ENCODE data around the gene LHX5.

Gene LHX5

GRCh38 chr12:113420996-113421595 is 50.6 kb downstream of the LHX5 start:
- Histone ChIP-seq H2BK12ac (ENCODE audit: low read length) (peak overlapping the region; percentile 31), H2AFZ (ENCODE audit: low read length) (no peak overlapping the region), H3K18ac (ENCODE audit: low read length) (no peak overlapping the region), H3K14ac (ENCODE audit: low read length) (no peak overlapping the region), H3K4me1 (ENCODE audit: control insufficient read depth in 2 of 2, insufficient read depth in 1 of 2, low read depth in 1 of 2, low read length in 2 of 2) (peaks cover under 1 to 13% of the 10 kb centered on the region in 2 donors), H3K9me3 (replicated peaks in 1 of 2; ENCODE audit: control insufficient read depth in 2 of 2, insufficient read depth in 1 of 2, low read depth in 1 of 2, low read length in 2 of 2) (no peaks in the 10 kb centered on the region), H3K27me3 (ENCODE audit: control insufficient read depth in 3 of 3, insufficient read depth in 3 of 3, low read depth in 1 of 3, low read length in 3 of 3) (no peaks in the 10 kb centered on the region), H3K4ac (ENCODE audit: low read length) (no peak overlapping the region), H4K91ac (ENCODE audit: low read depth, low read length, poor library complexity) (no peak overlapping the region), H3K36me3 (replicated peaks in 1 of 2; ENCODE audit: control insufficient read depth in 2 of 2, insufficient read depth in 2 of 2, low read length in 2 of 2) (peaks cover 0 to 23% of the 10 kb centered on the region in 2 donors), H3K4me3 (ENCODE audit: low read length in 2 of 2) (no peak overlapping the region), H2BK15ac (ENCODE audit: low read length) (no peak overlapping the region), H2BK120ac (ENCODE audit: low read depth, low read length) (no peak overlapping the region), H2AK5ac (ENCODE audit: low read depth, low read length) (peak overlapping the region; percentile 77), H4K8ac (ENCODE audit: low read depth, low read length) (no peak overlapping the region), H3K9ac (ENCODE audit: low read depth, low read length, poor library complexity) (no peak overlapping the region), H3K79me1 (ENCODE audit: low read depth, low read length) (no peaks in the 10 kb centered on the region), H3K27ac (replicated peaks; ENCODE audit: low read length) (no peak overlapping the region), H3K23ac (ENCODE audit: low read depth, low read length, poor library complexity) (no peak overlapping the region), H3K4me2 (ENCODE audit: insufficient read depth, low read length, poor library complexity, severe bottlenecking) (no peak overlapping the region), H2BK5ac (ENCODE audit: low read length) (no peak overlapping the region)
- WGBS, 2 donors (ENCODE audit: extremely low coverage in 2 of 2, insufficient read length in 2 of 2, insufficient replicate concordance in 1 of 2): no CpG with 5 or more reads among the region's 2 CpGs
- no peak for DNase-seq (ENCODE audit: low spot score)

DNA sequence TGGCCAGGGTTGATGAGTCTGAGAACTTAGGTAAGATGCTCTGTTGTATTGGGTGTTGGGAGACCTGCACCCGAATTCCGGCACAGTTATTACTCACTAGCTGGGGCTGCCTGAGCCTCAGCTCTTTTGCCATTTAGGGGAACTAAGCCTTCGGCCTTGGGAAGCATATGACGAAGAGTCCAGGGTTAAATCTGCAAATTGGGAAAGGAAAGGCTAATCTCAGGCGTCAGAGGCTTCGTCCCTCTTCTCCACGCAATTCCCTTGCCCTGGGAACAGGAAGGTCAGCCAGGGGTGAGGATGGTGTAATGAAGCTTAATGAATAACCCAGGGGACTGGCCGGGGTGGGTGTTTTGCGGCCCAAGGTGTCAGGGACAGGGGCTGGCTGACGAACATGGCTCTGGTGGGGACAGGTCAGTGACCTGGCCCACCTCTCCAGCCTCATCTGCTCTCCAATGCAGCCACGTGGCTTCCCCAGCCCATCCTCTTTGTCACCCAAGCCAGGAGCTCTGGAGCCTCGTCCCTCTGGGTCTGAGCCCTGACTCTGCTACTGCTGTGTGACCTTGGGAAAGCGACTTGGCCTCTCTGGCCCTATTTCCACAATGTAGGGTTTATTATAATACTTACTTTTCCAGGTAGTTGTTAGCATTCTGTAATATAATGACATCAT is 53.3 kb downstream of the LHX5 start:
- Histone ChIP-seq H2BK15ac (ENCODE audit: low read length) (no peak overlapping the region), H3K9ac (ENCODE audit: low read depth, low read length, poor library complexity) (no peak overlapping the region), H3K79me1 (ENCODE audit: low read depth, low read length) (no peaks in the 10 kb centered on the region), H2BK5ac (ENCODE audit: low read length) (no peak overlapping the region), H3K4me2 (ENCODE audit: insufficient read depth, low read length, poor library complexity, severe bottlenecking) (no peak overlapping the region), H3K4me3 (ENCODE audit: low read length in 2 of 2) (no peak overlapping the region), H4K8ac (ENCODE audit: low read depth, low read length) (no peak overlapping the region), H3K23ac (ENCODE audit: low read depth, low read length, poor library complexity) (no peak overlapping the region), H3K27me3 (ENCODE audit: control insufficient read depth in 3 of 3, insufficient read depth in 3 of 3, low read depth in 1 of 3, low read length in 3 of 3) (no peaks in the 10 kb centered on the region), H2AK5ac (ENCODE audit: low read depth, low read length) (no peak overlapping the region), H3K36me3 (replicated peaks in 1 of 2; ENCODE audit: control insufficient read depth in 2 of 2, insufficient read depth in 2 of 2, low read length in 2 of 2) (peaks cover 0 to under 1% of the 10 kb centered on the region in 2 donors), H3K18ac (ENCODE audit: low read length) (no peak overlapping the region), H3K14ac (ENCODE audit: low read length) (no peak overlapping the region), H4K91ac (ENCODE audit: low read depth, low read length, poor library complexity) (no peak overlapping the region), H3K4ac (ENCODE audit: low read length) (no peak overlapping the region), H2BK120ac (ENCODE audit: low read depth, low read length) (no peak overlapping the region), H3K27ac (replicated peaks; ENCODE audit: low read length) (no peak overlapping the region), H2BK12ac (ENCODE audit: low read length) (no peak overlapping the region), H3K9me3 (replicated peaks in 1 of 2; ENCODE audit: control insufficient read depth in 2 of 2, insufficient read depth in 1 of 2, low read depth in 1 of 2, low read length in 2 of 2) (no peaks in the 10 kb centered on the region), H2AFZ (ENCODE audit: low read length) (peak overlapping the region; percentile 56), H3K4me1 (ENCODE audit: control insufficient read depth in 2 of 2, insufficient read depth in 1 of 2, low read depth in 1 of 2, low read length in 2 of 2) (peaks cover 2 to 10% of the 10 kb centered on the region in 2 donors)
- WGBS, 2 donors (ENCODE audit: extremely low coverage in 2 of 2, insufficient read length in 2 of 2, insufficient replicate concordance in 1 of 2): no CpG with 5 or more reads among the region's 13 CpGs
- no peak for DNase-seq (ENCODE audit: low spot score)

- Histone ChIP-seq H3K23ac (ENCODE audit: low read depth, low read length, poor library complexity) (no peak overlapping the region), H3K9ac (ENCODE audit: low read depth, low read length, poor library complexity) (no peak overlapping the region), H3K4me1 (ENCODE audit: control insufficient read depth in 2 of 2, insufficient read depth in 1 of 2, low read depth in 1 of 2, low read length in 2 of 2) (peaks cover 1 to 2% of the 10 kb centered on the region in 2 donors), H3K27me3 (ENCODE audit: control insufficient read depth in 3 of 3, insufficient read depth in 3 of 3, low read depth in 1 of 3, low read length in 3 of 3) (no peaks in the 10 kb centered on the region), H2BK120ac (ENCODE audit: low read depth, low read length) (no peak overlapping the region), H3K4me3 (ENCODE audit: low read length in 2 of 2) (peak overlapping the region in 1 of 2 donors; percentile 25), H2BK5ac (ENCODE audit: low read length) (no peak overlapping the region), H3K36me3 (replicated peaks in 1 of 2; ENCODE audit: control insufficient read depth in 2 of 2, insufficient read depth in 2 of 2, low read length in 2 of 2) (no peaks in the 10 kb centered on the region), H3K18ac (ENCODE audit: low read length) (no peak overlapping the region), H2BK12ac (ENCODE audit: low read length) (no peak overlapping the region), H3K79me1 (ENCODE audit: low read depth, low read length) (no peaks in the 10 kb centered on the region), H3K4ac (ENCODE audit: low read length) (no peak overlapping the region), H2AK5ac (ENCODE audit: low read depth, low read length) (no peak overlapping the region), H3K9me3 (replicated peaks in 1 of 2; ENCODE audit: control insufficient read depth in 2 of 2, insufficient read depth in 1 of 2, low read depth in 1 of 2, low read length in 2 of 2) (no peaks in the 10 kb centered on the region), H4K91ac (ENCODE audit: low read depth, low read length, poor library complexity) (no peak overlapping the region), H2BK15ac (ENCODE audit: low read length) (no peak overlapping the region), H3K27ac (replicated peaks; ENCODE audit: low read length) (no peak overlapping the region), H3K4me2 (ENCODE audit: insufficient read depth, low read length, poor library complexity, severe bottlenecking) (no peak overlapping the region), H2AFZ (ENCODE audit: low read length) (peak overlapping the region; percentile 46), H4K8ac (ENCODE audit: low read depth, low read length) (no peak overlapping the region), H3K14ac (ENCODE audit: low read length) (no peak overlapping the region)
- DNase-seq (ENCODE audit: low spot score): no peak
- WGBS, 2 donors (ENCODE audit: extremely low coverage in 2 of 2, insufficient read length in 2 of 2, insufficient replicate concordance in 1 of 2): no CpG with 5 or more reads among the region's 6 CpGs
Measured at GRCh38 chr12:113416091-113416754, 55.4 kb downstream of the LHX5 start.

DNA sequence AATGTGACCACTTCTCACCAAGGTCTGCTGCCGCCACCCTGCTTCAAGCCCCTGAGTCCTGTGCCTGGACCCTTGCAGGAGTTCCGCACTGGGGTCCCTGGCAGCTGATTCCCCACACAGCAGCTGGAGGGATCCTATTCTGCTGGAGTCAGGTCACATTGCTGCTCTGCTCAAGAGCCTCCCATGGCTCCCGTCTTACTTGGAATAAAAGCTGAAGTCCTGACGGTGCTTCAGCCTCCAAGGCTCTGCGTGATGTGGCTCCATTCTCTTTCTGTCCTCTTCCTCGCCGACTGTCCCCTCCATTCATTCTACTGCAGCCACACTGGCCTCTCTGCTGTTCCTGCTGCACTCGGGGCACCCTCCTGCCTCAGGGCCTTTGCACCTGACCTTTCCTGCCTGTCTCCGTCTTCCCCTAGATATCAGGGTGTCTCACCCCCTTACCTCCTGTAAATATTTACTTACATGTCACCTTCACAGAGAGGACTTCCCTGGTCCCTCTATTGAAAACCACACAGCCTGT is 57.1 kb downstream of the LHX5 start:
- H3K9me3 ChIP-seq (replicated peaks in 1 of 2; ENCODE audit: control insufficient read depth in 2 of 2, insufficient read depth in 1 of 2, low read depth in 1 of 2, low read length in 2 of 2): no peaks in the 10 kb centered on the region
- no peak overlapping the region for H3K14ac ChIP-seq (ENCODE audit: low read length)
- H3K4me1 ChIP-seq (ENCODE audit: control insufficient read depth in 2 of 2, insufficient read depth in 1 of 2, low read depth in 1 of 2, low read length in 2 of 2): peaks cover 1 to 2% of the 10 kb centered on the region in 2 donors
- no peak for DNase-seq (ENCODE audit: low spot score)
- H3K18ac ChIP-seq (ENCODE audit: low read length): no peak overlapping the region
- H3K4me2 ChIP-seq (ENCODE audit: insufficient read depth, low read length, poor library complexity, severe bottlenecking): no peak overlapping the region
- no peak overlapping the region for H2BK15ac ChIP-seq (ENCODE audit: low read length)
- H2BK12ac ChIP-seq (ENCODE audit: low read length): no peak overlapping the region
- no peak overlapping the region for H2BK5ac ChIP-seq (ENCODE audit: low read length)
- H2BK120ac ChIP-seq (ENCODE audit: low read depth, low read length): no peak overlapping the region
- H3K27me3 ChIP-seq (ENCODE audit: control insufficient read depth in 3 of 3, insufficient read depth in 3 of 3, low read depth in 1 of 3, low read length in 3 of 3): no peaks in the 10 kb centered on the region
- no peaks in the 10 kb centered on the region for H3K36me3 ChIP-seq (replicated peaks in 1 of 2; ENCODE audit: control insufficient read depth in 2 of 2, insufficient read depth in 2 of 2, low read length in 2 of 2)
- H3K27ac ChIP-seq (replicated peaks; ENCODE audit: low read length): no peak overlapping the region
- peak overlapping the region; percentile 56 for H2AK5ac ChIP-seq (ENCODE audit: low read depth, low read length)
- no peaks in the 10 kb centered on the region for H3K79me1 ChIP-seq (ENCODE audit: low read depth, low read length)
- H4K91ac ChIP-seq (ENCODE audit: low read depth, low read length, poor library complexity): no peak overlapping the region
- no peak overlapping the region for H3K4me3 ChIP-seq (ENCODE audit: low read length in 2 of 2)
- no peak overlapping the region for H2AFZ ChIP-seq (ENCODE audit: low read length)
- H3K4ac ChIP-seq (ENCODE audit: low read length): no peak overlapping the region
- H3K23ac ChIP-seq (ENCODE audit: low read depth, low read length, poor library complexity): no peak overlapping the region
- no CpG with 5 or more reads among the region's 9 CpGs for WGBS, 2 donors (ENCODE audit: extremely low coverage in 2 of 2, insufficient read length in 2 of 2, insufficient replicate concordance in 1 of 2)
- no peak overlapping the region for H4K8ac ChIP-seq (ENCODE audit: low read depth, low read length)
- no peak overlapping the region for H3K9ac ChIP-seq (ENCODE audit: low read depth, low read length, poor library complexity)
